Measurements from ENCODE around the gene AXL.

Gene AXL

DNA sequence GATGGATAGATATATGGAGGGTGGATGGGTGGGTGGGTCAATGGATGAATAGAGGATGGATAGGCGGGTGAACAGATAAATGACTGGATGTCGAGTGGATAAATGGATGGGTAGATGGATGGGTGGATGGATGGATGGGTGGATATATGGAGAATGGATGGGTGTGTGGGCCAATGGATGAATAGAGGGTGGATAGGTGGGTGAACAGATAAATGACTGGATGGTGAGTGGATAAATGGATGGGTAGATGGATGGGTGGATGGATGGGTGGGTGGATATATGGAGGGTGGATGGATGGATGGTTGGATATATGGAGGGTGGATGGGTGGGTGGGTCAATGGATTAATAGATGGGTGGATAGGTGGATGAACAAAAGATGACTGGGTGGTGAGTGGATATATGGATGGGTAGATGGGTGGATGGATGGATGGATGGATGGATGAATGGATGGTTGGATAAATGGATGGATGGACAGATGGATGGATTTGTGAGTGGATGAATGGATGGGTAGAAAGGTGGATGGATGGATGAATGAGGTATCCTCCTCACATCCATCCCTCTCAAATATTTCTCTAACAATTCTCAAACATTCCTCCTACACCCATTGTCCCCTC, 21.0 kb downstream of the AXL start:
- no peak for TF ChIP-seq GATA2 (IDR thresholded peaks at IDR 0.05; ENCODE audit: low read depth, low read length)
- TF ChIP-seq GATA3 (IDR thresholded peaks at IDR 0.05; ENCODE audit: low read depth, low read length): no peak

DNA sequence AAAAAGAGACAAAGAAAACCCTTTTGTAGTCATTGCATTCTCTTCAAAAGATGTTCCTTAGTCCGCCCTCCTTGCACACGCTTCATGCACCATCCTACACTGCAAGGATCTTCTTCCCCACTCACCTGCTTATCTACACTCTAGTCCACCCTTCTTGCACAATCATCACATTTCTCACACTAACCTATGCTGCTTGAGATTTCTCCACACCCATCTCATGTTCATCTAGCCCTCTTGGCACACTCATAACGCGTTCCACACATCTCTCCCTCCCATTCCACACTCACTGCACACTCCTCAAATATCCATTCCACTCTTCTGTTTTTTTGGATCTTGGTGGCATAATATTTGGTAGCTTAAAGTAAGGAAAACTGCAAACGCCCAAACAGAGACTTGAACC, 22.8 kb downstream of the AXL start:
- no peak for TF ChIP-seq GATA2 (IDR thresholded peaks at IDR 0.05; ENCODE audit: low read depth, low read length)
- TF ChIP-seq GATA3 (IDR thresholded peaks at IDR 0.05; ENCODE audit: low read depth, low read length): no peak

DNA sequence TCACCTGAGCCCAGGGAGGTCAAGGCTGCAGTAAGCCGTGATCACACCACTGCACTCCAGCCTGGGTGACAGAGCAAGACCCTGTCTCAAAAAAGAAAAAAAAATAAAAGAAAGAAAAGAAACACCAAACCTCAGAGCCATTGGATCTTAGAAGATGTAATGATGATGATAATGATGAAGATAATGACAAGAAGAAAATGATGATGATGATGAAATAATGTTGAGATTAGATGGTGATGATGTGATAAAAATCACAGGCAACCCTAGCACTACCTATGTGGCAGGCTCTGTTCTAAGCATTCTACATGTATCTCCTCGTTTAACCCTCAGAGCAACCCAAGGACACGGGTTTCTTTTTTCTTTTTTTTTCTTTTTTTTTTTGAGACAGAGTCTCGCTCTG, 25.1 kb downstream of the AXL start:
- TF ChIP-seq GATA2 (IDR thresholded peaks at IDR 0.05; ENCODE audit: low read depth, low read length): no peak
- no peak for TF ChIP-seq GATA3 (IDR thresholded peaks at IDR 0.05; ENCODE audit: low read depth, low read length)

DNA sequence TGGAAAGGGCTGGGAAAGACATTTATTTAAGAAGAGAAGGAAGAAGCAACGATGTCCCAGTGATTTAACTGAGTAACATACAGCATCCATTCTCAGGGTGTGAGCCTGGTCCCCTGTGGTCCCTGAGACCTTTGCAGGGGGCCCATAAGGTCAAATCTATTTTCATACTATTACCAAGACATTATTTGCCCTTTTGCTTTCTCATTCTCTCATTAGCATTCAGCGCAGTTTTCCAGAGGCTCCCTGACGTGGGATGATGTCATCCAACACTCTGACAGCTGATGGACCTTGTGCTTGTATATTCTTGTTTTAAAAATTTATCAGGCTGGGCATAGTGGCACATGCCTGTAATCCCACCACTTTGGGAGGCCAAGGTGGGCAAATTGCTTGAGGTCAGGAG, 26.8 kb downstream of the AXL start:
- TF ChIP-seq GATA2 (IDR thresholded peaks at IDR 0.05; ENCODE audit: low read depth, low read length): no peak
- TF ChIP-seq GATA3 (IDR thresholded peaks at IDR 0.05; ENCODE audit: low read depth, low read length): no peak

DNA sequence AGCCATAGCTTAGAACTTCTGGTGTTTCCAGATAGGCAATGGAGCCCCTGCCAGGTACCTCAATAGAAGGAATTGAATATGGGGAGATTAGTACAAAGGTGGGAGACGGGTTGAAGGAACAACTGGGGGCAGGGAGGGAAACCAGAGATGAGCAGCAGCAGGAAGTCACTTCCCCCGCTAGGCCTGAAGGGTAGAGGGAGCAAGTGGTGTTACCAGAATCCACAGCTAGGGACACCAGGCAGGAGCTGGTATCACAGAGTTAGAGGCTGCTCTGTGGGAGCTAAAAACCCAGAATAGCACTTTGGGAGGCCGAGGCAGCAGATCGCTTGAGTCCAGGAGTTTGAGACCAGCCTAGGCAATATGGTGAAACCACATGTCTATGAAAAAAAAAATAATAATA, 29.9 kb downstream of the AXL start:
- no peak for TF ChIP-seq GATA3 (IDR thresholded peaks at IDR 0.05; ENCODE audit: low read depth, low read length)
- no peak for TF ChIP-seq GATA2 (IDR thresholded peaks at IDR 0.05; ENCODE audit: low read depth, low read length)

DNA sequence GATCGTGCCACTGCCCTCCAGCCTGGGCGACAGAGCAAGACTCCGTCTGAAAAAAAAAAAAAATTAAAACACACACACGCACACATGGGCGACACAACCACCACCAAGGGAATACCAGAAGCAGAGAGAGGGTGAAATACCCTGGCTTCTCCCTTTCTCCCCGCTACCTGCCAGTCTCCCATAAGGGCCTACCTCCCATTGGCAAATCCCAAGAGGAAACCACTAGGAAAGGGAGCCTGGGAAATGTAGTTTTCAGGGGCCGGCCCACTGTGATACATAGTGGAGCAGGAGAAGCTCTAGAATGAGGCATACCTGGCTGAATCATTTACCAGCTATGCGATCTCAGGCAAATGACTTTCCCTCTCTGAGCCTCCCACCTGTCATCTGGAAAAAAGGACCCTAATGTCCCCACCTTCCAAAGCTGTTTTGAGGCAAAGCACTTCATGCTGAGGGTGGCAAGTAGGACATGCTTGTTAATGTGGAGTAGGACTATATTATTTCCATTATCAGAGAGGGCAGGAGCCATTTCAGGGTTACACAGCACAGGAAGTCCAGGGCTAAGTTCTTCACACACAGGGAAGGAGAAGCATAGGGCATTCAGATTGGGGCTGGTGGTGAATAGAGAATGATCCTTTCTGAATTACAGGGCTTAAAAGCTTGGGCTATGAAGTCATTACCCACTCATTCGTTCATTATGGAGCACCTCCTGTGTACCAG, 30.8 kb downstream of the AXL start:
- TF ChIP-seq GATA2 (IDR thresholded peaks at IDR 0.05; ENCODE audit: low read depth, low read length) (no peak), GATA3 (IDR thresholded peaks at IDR 0.05; ENCODE audit: low read depth, low read length) (no peak)

DNA sequence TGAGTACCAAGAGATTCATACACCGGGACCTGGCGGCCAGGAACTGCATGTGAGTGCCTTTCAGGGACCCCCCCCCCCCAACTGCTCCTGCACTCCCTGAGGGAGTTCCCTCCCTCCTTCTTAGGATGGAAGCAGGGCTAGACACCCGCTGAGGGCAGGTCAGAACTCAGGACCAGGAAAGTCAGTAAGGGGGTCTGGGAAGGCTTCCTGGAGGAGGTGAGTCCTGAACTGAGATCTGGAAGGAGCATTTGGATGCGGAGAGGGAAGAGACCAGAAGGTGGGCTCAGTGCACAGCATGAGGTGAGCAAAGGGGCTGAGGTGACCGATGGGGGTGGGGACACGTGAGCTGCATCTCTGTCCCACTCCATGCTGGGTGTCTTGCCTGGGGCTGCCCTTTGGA, 34.6 kb downstream of the AXL start:
- TF ChIP-seq GATA3 (IDR thresholded peaks at IDR 0.05; ENCODE audit: low read depth, low read length) (no peak), GATA2 (IDR thresholded peaks at IDR 0.05; ENCODE audit: low read depth, low read length) (no peak)

DNA sequence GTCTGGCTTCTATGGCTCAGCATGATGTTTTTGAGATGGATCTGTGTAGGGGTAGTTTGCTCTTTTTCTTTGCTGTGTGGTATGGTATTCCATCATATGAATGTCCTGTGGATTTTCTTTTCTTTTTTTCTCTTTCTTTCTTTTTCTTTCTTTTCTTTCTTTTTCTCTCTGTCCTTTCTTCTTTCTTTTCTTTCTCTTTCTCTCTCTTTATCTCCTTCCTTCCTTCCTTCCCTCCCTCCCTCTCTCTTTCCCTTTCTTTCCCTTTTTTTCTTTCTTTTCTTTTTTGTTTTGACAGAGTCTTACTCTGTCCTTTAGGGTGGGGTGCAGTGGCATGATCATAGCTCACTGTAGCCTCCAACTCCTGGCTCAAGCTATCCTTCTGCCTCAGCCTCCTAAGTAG, 36.1 kb downstream of the AXL start:
- TF ChIP-seq GATA2 (IDR thresholded peaks at IDR 0.05; ENCODE audit: low read depth, low read length) (no peak), GATA3 (IDR thresholded peaks at IDR 0.05; ENCODE audit: low read depth, low read length) (no peak)

DNA sequence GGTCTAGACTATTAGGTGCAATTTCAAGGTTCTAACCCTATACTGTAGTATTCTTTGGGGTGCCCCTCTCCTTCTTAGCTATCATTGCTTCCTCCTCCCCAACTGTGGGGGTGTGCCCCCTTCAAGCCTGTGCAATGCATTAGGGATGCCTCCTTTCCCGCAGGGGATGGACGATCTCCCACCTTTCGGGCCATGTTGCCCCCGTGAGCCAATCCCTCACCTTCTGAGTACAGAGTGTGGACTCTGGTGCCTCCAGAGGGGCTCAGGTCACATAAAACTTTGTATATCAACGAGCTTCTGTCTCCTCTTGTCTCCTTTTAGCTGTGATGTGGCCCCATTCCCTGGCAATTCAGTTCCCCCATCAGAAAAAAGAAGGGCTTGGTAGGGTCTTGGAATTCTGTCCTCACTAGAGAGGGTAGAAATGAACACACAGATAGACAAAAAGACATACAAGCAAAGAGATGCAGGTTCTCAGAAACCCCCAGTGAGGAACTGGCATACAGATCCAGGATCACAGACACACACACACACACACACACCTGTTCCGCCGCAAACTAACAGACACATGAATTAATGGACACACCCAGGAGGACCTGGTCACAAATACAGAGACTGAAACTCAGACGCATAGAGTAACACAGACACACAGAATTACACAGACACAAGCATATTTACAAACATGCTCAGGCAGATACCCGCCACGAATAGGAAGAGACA, 42.6 kb downstream of the AXL start:
- TF ChIP-seq GATA2 (IDR thresholded peaks at IDR 0.05; ENCODE audit: low read depth, low read length) (no peak), GATA3 (IDR thresholded peaks at IDR 0.05; ENCODE audit: low read depth, low read length) (no peak)

DNA sequence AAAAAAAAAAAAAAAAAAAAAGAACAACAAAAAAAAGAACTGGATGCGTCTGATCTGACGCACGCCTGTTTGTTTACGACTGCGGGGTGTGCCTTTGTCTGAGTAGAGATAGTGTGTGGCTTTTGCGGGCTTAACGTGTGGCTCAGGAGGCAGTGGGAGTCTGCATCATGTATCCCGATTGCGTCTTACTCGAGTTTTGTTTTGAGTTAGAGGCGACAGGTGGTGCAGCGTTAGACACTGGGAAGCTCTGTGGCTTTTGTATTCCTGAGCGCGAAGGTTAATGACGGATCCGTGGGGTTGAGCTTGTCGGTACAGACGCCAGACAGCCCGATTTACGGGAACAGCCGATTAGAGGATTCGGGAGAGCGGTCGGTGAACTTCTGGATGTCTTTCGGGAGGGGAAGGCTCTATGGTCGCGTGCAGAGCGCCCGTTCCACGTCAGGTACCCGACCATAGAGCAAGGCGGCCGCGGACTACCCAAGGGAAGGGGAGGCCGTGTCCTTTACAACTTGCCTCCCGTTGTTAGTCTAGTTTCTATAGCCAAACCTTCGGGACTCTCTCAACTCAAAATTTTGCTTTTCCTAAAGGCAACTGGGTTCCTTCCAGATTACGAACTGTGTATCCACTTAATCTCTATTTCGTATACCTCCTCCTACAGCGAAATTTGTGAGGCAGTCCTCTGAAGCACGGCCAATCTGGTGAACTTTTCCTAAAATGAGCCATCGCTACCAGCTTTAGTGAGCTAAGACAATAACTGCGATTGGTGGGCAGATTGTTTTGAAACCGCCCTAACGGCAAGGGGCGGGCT, 44.2 kb downstream of the AXL start:
- TF ChIP-seq GATA2 (IDR thresholded peaks at IDR 0.05; ENCODE audit: low read depth, low read length) (no peak), GATA3 (IDR thresholded peaks at IDR 0.05; ENCODE audit: low read depth, low read length) (no peak)

DNA sequence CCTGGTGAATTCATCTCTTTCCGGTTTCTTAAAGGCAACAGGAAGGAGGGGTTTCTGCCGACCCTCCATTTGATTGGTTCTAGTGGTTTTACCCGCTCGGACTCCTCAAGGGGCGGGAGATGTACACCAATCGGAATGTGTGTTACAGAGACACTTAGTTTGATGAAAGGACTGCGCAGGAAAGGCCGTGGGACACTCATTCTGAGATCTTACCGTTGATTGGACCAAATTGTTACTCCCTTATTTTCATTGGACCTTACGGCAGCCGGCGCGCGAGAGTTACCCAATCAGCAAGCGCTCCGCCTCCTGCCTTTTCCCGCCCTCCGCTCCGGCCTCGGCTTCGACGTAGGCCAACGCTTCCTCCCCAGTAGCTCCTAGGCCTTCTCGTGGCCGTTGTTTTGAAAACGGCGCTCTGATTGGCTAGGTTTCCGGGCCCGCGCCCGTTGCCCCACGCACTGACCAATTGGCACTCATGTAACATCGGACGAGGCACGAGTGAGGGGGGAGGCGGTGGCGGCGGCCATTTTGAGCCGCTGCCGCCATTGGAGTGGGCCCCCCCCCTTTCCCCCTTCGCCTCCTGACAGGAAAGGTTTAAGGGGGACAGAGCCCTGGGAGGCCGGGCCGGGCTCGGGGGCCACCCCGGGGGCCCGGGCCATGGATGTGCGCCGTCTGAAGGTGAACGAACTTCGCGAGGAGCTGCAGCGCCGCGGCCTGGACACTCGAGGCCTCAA, 45.0 kb downstream of the AXL start, which contains the start of gene HNRNPUL1:
Gene HNRNPUL1 (plus strand): TSS at position 523 of the 731 bp plus-strand sequence. CDS start 132 bp downstream, at position 655.
- TF ChIP-seq GATA2 (IDR thresholded peaks at IDR 0.05; ENCODE audit: low read depth, low read length) (no peak), GATA3 (IDR thresholded peaks at IDR 0.05; ENCODE audit: low read depth, low read length) (no peak)

DNA sequence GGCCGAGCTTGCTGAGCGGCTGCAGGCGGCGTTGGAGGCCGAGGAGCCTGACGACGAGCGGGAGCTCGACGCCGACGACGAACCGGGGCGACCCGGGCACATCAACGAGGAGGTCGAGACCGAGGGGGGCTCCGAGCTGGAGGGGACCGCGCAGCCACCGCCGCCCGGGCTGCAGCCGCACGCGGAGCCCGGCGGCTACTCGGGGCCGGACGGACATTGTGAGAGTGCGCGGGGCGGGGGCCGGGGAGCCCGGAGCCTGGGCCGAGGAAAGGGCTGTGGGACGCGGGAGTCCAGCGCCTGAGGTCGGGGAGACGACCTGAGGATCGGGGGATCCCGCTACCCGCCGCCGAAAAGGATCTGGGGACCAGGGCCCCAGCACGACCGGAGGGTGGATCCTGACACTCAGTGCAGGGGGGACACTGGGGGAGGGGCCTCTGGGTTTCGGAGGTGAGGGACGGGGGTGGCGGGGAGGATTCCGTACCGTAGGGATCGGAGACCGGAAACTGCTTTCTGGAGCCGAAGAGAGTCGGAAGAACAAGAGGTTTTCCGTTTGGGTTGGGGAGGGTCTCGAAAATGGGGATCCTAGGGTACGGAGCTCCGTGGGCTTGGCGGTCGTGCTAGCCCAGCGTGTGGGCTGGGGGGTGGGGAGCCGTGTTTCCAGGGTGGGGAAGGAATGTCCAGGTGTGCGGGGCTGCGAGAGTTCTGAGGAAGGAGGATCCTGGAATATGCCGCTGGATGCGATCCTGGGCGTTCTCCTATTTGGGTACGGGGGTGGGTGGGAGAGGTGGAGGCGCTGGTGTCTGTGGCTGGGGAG, 45.8 kb downstream of the AXL start:
- TF ChIP-seq GATA3 (IDR thresholded peaks at IDR 0.05; ENCODE audit: low read depth, low read length) (no peak), GATA2 (IDR thresholded peaks at IDR 0.05; ENCODE audit: low read depth, low read length) (no peak)

Data from SH-SY5Y (cell line).